SK-N-SH (cell line): ENCODE data around the gene DLG2.

Experiments
- CHD2 ChIP-seq: fragments of 150-350 bp; IDR thresholded peaks from 2 replicates; pipeline ENCODE4 v1.6.1; 2018; ENCODE audit warnings: low read length; ENCODE audit not compliant: partially characterized antibody
- CTCF ChIP-seq: fragments of 200-600 bp; sonication (generic); IDR thresholded peaks from 2 replicates; pipeline ENCODE4 v1.6.1; 2017; ENCODE audit warnings: antibody characterized with exemption, mild to moderate bottlenecking, moderate library complexity
- EP300 ChIP-seq, 2 experiments: IDR thresholded peaks; 2 replicates each; pipeline versions ENCODE4 v1.4.0 to v1.6.1; 2012; ENCODE audit warnings: borderline replicate concordance in 1 of 2, low read depth in 1 of 2, low read length in 1 of 2
- EZH2phosphoT487 ChIP-seq: fragments of 200-600 bp; sonication (generic); IDR thresholded peaks from 2 replicates; pipeline ENCODE4 v1.6.1; 2017; ENCODE audit warnings: low read depth, mixed run types, mild to moderate bottlenecking, antibody characterized with exemption, moderate library complexity, borderline replicate concordance
- FOSL2 ChIP-seq: IDR thresholded peaks from 2 replicates; pipeline ENCODE4 v1.4.0; 2012; ENCODE audit warnings: low read depth, mild to moderate bottlenecking, moderate library complexity, borderline replicate concordance
- FOXM1 ChIP-seq: IDR thresholded peaks from 2 replicates; pipeline ENCODE4 v1.4.0; 2012; ENCODE audit warnings: low read depth, mild to moderate bottlenecking
- POLR2AphosphoS5 ChIP-seq: IDR thresholded peaks from 2 replicates; pipeline ENCODE4 v1.6.1; 2012; ENCODE audit warnings: low read depth, low read length
- RCOR1 ChIP-seq: fragments of 150-350 bp; IDR thresholded peaks from 2 replicates; pipeline ENCODE4 v1.6.1; 2017; ENCODE audit warnings: antibody characterized with exemption, low read length
- RFX5 ChIP-seq: IDR thresholded peaks from 2 replicates; pipeline ENCODE4 v1.6.1; 2012; ENCODE audit warnings: mild to moderate bottlenecking, improper control_type of control experiment, low read length
- SMC3 ChIP-seq: IDR thresholded peaks from 2 replicates; pipeline ENCODE4 v1.6.1; 2012; ENCODE audit warnings: low read depth, low read length, improper control_type of control experiment
- USF2 ChIP-seq: fragments of 150-350 bp; IDR thresholded peaks from 2 replicates; pipeline ENCODE4 v1.6.1; 2017; ENCODE audit warnings: antibody characterized with exemption, low read length, low read depth, borderline replicate concordance
- ZBTB33 ChIP-seq: IDR thresholded peaks from 2 replicates; pipeline ENCODE4 v1.4.0; 2012; ENCODE audit warnings: low read depth, borderline replicate concordance

GRCh38 chr11:85348945-85349344, 278.2 kb downstream of the DLG2 start:
- no peak for TF ChIP-seq POLR2AphosphoS5
- TF ChIP-seq CTCF: no peak
- TF ChIP-seq USF2: no peak
- TF ChIP-seq EZH2phosphoT487: no peak
- no peak for TF ChIP-seq RFX5
- no peak for TF ChIP-seq CHD2
- TF ChIP-seq RCOR1: no peak
- TF ChIP-seq FOSL2: no peak
- no peak for TF ChIP-seq ZBTB33
- TF ChIP-seq SMC3: no peak
- TF ChIP-seq FOXM1: no peak
- TF ChIP-seq EP300 (IDR thresholded peaks at IDR 0.05; ENCODE audit: borderline replicate concordance in 1 of 2, low read depth in 1 of 2, low read length in 1 of 2): no peak
